ENCODE results near the gene APMAP.

The APMAP gene

GRCh38 chr20:24914388-24915241 lies 77.9 kb downstream of the APMAP start:
- no peak for TF ChIP-seq CTCF (IDR thresholded peaks at IDR 0.05)
- H3K27ac ChIP-seq = no peak overlapping the region
- no peak for DNase-seq (ENCODE audit: low spot score)
- H3K4me3 ChIP-seq = no peak overlapping the region

- TF ChIP-seq CTCF (IDR thresholded peaks at IDR 0.05) = no peak
- no peak overlapping the region for H3K4me3 ChIP-seq
- DNase-seq (ENCODE audit: low spot score) = no peak
- H3K27ac ChIP-seq = no peak overlapping the region
These were observed 79.4 kb downstream of the APMAP start for GRCh38 chr20:24913076-24913628.

All from coronary artery (tissue), 2 donors.